Measurements from ENCODE around the gene MAP3K14. TPM values are rescaled to one million over a fixed set of nuclear protein-coding genes. Genes with fewer than 3 reads are reported as not detected.
A peak's percentile ranks its signal among the peaks of the same experiment; 100 is the strongest.

Gene MAP3K14
- total RNA-seq, 1 experiment from 2014 or later: 9.2 TPM

DNA sequence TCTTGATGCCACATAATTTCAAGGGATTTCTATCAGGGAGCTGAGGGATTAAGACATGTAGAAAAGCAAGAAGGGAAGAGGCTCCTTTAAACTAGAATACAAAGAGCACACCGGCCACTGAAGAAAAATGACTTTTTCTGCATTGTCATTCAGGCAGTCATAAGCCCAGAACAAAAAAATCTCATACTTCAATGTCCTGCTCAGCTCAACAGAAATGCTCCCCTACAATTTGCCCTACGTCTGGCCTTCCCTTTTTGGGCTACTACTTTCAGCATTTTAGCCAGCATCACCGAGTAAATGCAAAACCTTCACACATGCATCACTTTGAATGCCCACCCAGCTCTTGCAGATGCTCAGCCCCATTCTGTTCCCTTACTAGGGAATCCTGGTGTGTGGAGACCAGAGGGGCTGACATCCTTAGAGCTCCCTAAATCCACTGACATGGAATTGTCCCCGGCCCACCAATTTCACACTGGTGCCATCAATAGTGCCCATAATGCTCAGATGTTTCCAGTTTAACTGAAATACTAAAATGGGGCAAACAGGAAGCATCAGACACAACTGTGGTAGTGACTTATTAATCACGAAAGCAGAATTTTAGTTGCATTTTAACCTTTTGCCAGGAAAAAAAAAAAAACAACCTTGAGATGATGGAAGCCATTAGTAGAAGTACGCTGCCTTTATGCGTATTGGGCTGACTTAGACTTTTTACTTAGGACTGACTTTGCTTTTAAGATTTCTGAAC lies 2.7 kb downstream of the MAP3K14 start:
- POLR2A ChIA-PET: interaction anchor here (0.6 to 12.9 kb wide), 10 partner anchors 20 to 269 kb away, joined by 3 to 404 read pairs (median 4); partner anchors contain the start of gene HEXIM1
- CTCF ChIA-PET: interaction anchor here (1.3 to 2.2 kb wide), 2 partner anchors 36 to 37 kb away, joined by 3 to 9 read pairs; no protein-coding TSS in a partner anchor
- intact Hi-C loops (cut with micrococcal nuclease): no loop called here
- Mint-ChIP-seq H3K27ac (ENCODE audit: low read depth, unreplicated experiment) (peak overlapping the region; percentile 98), H3K9me3 (ENCODE audit: unreplicated experiment) (no peaks in the 10 kb centered on the region), H3K36me3 (ENCODE audit: insufficient read depth, unreplicated experiment) (peaks cover 15% of the 10 kb centered on the region), H3K27me3 (ENCODE audit: insufficient read depth, unreplicated experiment) (no peaks in the 10 kb centered on the region), H3K4me1 (ENCODE audit: insufficient read depth, unreplicated experiment) (peaks cover 54% of the 10 kb centered on the region), H3K4me3 (ENCODE audit: unreplicated experiment) (peak overlapping the region; percentile 86)
- no peak for DNase-seq (ENCODE audit: unreplicated experiment)
- TF ChIP-seq, protein P1, sequence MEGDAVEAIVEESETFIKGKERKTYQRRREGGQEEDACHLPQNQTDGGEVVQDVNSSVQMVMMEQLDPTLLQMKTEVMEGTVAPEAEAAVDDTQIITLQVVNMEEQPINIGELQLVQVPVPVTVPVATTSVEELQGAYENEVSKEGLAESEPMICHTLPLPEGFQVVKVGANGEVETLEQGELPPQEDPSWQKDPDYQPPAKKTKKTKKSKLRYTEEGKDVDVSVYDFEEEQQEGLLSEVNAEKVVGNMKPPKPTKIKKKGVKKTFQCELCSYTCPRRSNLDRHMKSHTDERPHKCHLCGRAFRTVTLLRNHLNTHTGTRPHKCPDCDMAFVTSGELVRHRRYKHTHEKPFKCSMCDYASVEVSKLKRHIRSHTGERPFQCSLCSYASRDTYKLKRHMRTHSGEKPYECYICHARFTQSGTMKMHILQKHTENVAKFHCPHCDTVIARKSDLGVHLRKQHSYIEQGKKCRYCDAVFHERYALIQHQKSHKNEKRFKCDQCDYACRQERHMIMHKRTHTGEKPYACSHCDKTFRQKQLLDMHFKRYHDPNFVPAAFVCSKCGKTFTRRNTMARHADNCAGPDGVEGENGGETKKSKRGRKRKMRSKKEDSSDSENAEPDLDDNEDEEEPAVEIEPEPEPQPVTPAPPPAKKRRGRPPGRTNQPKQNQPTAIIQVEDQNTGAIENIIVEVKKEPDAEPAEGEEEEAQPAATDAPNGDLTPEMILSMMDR (IDR thresholded peaks at IDR 0.05; ENCODE audit: unreplicated experiment): no peak
- BruUV-seq (replicated peaks): no TSS peak

DNA sequence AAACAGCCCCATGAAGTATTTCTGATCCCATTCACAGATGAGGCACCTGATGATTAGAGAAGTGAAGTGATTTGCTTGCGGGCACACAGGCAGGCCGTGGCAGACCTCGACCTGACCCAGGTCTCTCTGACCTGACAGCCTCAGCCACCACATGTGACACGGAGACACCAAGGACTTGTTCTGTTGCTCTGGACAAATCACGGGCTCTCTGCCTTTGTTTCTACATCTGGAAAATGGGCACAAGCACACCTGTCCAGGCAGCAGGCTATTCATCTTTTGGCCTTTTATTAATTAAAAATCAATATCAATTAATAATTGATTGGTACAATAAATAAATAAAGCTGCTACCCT lies 3.4 kb downstream of the MAP3K14 start:
- Mint-ChIP-seq H3K27ac (ENCODE audit: low read depth, unreplicated experiment) (peak overlapping the region; percentile 77), H3K4me1 (ENCODE audit: insufficient read depth, unreplicated experiment) (peaks cover 46% of the 10 kb centered on the region), H3K4me3 (ENCODE audit: unreplicated experiment) (peak overlapping the region; percentile 57), H3K27me3 (ENCODE audit: insufficient read depth, unreplicated experiment) (no peaks in the 10 kb centered on the region), H3K9me3 (ENCODE audit: unreplicated experiment) (no peaks in the 10 kb centered on the region), H3K36me3 (ENCODE audit: insufficient read depth, unreplicated experiment) (peaks cover 19% of the 10 kb centered on the region)
- TF ChIP-seq, protein P1 (IDR thresholded peaks at IDR 0.05; ENCODE audit: unreplicated experiment): no peak
- ChIA-PET POLR2A (interaction anchor here (0.6 to 12.9 kb wide), 7 partner anchors 19 to 268 kb away, joined by 3 to 404 read pairs (median 3); no protein-coding TSS in a partner anchor), CTCF (interaction anchor here (1.0 to 3.0 kb wide), 6 partner anchors 19 to 95 kb away, joined by 3 to 34 read pairs (median 6); no protein-coding TSS in a partner anchor)
- intact Hi-C loops (cut with micrococcal nuclease): no loop called here
- BruUV-seq (replicated peaks): no TSS peak
- no peak for DNase-seq (ENCODE audit: unreplicated experiment)

DNA sequence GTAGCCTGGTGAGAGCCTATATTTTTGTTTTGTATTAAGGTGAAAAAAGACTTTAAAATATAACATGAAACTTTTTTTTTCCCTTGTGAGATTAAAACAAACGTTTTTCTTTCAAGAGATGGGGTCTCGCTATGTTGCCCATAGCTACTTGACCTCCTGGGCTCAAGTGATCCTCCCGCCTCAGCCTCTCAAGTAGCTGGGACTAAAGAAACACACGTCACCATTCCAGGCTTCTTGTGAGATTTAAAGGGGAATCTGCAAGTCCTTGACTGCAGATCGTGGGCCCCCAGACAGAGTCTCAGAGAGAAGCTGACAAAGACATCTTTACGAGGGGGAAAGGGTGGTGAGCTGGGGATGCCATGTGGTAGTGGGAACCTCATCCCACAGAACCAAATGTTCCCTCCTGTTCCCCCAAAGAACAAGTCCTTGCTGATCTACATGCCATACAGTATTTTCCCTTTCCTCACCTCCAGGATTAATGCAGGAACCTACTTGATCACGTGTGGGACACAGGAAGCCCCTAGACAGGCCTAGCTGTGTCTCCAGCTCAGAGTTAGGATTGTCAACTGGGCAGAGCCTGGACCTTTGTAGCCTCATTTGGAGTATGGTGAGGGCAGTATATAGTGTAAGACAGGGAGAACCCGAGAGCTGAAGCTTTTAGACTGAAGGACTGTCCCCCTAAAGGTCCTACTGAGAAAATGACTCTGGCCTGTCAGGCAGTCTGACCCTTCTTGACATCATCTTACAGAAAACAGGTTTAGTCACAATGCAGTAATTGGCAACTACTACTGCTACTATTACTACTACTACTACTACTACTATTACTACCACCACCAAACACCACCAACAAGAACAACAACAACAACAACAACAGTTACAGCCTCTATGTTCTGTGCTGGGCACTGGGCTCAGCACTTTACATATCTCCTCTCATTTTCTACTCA lies 4.1 kb downstream of the MAP3K14 start:
- TF ChIP-seq, protein P1 (IDR thresholded peaks at IDR 0.05; ENCODE audit: unreplicated experiment): no peak
- peak overlapping the region; percentile 77 for H3K27ac Mint-ChIP-seq (ENCODE audit: low read depth, unreplicated experiment)
- H3K4me3 Mint-ChIP-seq (ENCODE audit: unreplicated experiment): peak overlapping the region; percentile 57

More for the DNA sequence above, 4.1 kb downstream of the MAP3K14 start:
- H3K36me3 Mint-ChIP-seq (ENCODE audit: insufficient read depth, unreplicated experiment): peaks cover 23% of the 10 kb centered on the region
- DNase-seq (ENCODE audit: unreplicated experiment): no peak
- ChIA-PET POLR2A (interaction anchor here (0.6 to 12.9 kb wide), 20 partner anchors 8 to 415 kb away, joined by 3 to 404 read pairs (median 4); no protein-coding TSS in a partner anchor), CTCF (interaction anchor here (0.6 to 3.0 kb wide), 10 partner anchors 18 to 280 kb away, joined by 3 to 34 read pairs (median 4); no protein-coding TSS in a partner anchor)
- no peaks in the 10 kb centered on the region for H3K27me3 Mint-ChIP-seq (ENCODE audit: insufficient read depth, unreplicated experiment)
- H3K4me1 Mint-ChIP-seq (ENCODE audit: insufficient read depth, unreplicated experiment): peaks cover 48% of the 10 kb centered on the region
- no peaks in the 10 kb centered on the region for H3K9me3 Mint-ChIP-seq (ENCODE audit: unreplicated experiment)
- intact Hi-C loops (cut with micrococcal nuclease): no loop called here
- BruUV-seq (replicated peaks): no TSS peak

All from MCF 10A (cell line).